NCI-H2196 (cell line): ENCODE measurements around the gene CLTB.

ENCODE experiments used
- DNase-seq: peaks from one replicate; lab custom pipeline; 2025; ENCODE audit not compliant: unreplicated experiment; lab: John Stamatoyannopoulos, UW

The CLTB gene

DNA sequence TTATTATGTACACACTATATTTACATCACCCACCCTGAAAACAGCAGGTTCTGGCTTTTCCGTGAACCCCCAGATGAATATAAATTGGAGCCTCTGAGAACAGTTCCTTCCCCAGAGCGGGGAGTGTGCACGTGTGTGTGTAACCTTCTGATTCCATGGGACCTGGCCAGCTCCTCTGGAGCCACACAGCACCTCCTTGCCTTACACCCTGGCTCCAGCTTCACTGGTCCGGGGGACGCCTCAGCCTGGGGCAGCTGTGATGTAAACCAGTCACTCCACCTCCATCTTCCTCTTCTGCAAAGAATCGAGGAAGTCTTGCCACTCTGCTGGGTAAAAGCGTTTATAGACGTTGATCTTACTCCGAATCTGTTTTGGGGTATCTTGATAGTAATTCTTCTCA lies 32.4 kb downstream of the CLTB start:
- DNase-seq: no peak

DNA sequence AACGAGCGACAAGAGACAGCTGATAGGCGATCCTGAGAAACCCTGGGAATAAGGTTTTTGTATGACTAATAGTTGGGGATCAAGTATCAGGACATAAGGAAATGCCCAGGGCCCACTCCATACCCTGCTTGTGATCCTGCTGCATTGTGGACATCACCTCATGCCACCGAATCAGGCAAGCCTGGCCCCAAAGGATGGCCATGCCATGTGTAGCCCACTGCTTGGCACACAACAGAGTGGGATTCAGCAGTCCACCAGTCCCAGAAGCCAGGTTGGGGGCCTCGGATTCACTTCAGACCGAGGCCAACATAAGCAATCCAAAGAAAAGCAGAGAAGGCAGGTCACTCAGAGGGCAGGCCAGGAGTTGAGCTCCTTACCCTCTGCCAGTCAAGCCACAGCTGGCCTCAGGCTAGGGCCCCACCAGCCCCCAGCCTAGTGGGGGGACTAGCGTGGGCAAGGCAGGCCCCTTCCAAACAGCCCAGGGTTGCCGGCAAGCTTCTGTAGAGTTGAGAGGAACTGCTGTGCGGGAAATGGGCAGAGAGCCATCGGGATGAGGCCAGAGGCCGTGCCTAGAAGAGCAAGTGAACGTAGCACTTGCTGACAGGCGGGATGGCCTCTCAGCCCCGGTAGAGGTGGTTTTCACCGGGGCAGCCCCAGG lies 33.0 kb downstream of the CLTB start:
- DNase-seq: no peak

DNA sequence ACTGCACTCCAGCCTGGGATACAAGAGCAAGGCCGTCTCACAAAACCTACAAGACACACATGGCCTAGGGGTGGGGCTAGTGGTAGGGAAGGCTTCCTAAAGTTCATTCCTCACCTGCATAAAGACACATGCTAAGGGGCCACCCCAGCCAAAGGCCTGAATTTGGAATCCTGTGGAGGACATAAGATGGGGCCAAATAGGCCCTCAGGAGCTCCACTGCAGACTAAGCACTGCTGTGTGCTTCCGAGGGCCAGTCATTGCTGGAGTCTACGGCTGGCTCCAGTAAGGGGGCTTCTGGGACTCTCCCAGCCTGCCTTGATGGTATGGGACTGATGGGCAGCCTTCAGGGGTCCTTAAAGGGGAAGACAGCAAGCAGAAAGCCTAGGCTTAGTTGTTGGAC lies 33.6 kb downstream of the CLTB start:
- no peak for DNase-seq

DNA sequence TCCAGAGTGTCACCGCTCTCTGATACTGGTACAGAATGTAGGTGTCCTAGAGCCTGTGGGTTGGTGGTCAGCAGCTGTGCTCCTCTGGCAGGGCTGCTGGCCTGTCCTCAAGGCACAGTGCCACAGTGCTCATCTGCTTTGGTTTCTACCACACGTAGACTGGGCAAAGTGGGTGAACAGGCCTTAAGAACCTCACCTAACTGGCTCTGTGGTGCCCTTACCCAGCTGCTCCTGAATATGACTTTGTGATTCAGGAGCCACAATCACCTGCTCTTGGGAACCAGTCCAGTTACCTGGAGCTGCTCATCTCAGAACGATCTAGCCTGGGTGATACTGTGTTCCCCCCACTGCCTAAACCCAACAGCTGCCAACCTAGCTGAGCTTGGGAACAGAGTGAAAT lies 34.4 kb downstream of the CLTB start:
- DNase-seq: no peak

DNA sequence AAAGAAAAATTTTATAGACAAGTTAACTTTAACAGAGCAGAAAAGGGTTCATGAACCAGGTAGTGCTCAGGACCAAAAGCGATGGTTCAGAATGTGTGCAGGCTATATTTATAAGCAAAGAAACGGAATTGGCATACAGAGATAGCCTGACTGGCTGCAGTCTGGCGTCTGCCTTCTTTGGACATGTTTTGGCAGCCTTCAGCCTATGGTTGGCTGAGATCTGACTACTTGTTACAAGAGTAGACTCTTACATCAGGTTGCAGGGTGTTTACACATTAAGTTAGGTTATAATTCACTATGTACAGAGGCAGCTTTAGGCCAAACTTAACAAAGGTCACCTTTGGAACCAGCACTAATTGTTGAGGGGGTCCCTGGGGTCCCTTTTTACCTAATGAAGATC lies 34.9 kb downstream of the CLTB start:
- DNase-seq: no peak

DNA sequence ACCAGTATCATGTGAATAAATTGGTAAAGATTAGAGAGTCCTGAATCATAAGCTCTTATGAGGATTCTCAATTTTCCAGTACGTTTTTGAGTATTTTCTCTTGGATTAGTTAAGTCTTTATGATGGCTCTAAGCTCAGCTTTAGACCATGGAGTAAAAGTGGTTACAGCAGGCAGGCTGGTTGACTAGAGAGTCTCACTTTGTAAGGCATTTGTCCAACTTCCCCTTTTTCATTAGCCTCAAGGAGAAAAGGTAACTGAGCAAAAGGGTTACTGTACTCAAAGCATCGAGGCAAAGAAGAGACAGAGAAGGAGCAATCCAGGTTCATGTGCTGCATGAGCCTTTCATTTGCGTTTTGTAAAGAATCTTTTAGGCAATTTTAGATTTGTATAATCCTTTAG lies 36.5 kb downstream of the CLTB start:
- DNase-seq: no peak

DNA sequence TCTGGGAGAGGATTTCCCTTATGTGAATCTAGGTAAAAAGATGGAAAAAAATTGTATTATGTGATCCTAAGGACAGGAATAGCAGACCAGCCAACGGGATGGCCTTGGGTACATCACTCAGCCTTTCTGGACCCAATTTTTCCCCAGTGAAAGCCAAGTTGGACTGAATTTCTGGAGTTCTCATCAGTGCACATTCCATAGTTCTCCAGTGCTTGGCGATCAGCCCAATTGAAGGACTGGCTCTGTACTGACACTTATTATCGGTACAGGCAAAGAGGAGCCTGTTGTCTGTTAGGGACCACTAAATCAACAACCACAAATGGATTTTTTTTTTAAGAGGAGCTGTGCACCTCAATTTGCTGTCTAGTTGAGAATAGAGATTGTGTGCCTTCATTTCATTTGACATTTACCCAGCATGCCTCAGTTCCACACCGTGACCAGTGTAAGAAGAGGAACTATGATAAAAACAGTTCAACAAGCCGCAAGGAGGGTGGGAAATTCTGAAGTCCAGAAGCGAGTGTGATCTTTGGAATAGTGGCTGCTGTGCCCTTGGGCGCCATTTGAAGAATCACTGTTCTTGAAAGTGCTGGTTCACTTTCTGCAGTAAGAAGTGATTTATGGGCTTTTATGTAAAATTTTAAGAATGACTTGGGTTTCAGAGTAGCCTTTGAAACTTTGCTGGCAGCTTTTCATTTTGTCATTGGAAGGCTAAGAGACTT lies 43.1 kb downstream of the CLTB start:
- DNase-seq: no peak

DNA sequence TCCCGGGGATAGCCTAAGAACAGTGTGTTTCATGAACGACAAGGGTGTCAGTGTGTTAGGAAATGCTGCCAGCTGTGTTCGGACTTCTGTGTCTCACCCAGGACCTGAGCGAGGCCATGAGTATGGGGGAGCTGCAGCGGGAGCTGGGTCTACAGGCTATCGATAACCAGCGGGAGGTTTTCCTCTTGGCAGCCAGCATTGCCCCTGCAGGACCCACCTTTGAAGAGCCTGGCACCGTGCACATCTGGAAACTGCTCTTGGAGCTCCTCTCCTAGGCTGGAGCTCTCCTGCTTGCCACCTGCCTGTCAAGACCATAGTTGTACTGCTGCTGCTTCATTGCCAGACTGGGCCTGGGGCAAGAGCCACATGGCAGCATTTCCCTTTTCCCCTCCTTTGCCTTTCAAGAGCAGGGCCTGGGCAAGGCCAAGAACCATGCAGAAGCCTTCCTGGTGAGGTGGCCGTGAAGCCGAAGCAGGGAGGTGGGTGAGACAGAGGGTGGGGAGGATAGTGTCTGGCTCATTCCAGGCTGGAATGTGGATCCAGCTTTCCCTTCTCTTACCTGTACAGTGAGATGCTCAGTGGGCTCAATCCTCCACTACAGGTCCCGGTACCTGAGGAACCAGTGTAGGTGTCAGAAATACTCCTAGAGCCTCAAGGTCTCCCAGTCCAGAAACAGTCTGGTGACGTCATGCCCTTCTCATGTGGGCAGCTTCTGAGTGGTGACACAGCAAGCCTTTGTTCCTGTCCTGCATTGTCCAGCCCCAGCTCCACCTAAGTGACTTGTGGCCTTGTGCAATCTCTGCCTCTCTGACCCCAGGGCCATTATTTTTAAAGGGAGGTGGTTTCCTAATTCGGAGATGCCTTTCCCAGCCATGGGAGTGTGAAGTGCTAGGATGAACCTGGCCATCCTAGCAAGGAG lies 44.5 kb downstream of the CLTB start:
- no peak for DNase-seq

DNA sequence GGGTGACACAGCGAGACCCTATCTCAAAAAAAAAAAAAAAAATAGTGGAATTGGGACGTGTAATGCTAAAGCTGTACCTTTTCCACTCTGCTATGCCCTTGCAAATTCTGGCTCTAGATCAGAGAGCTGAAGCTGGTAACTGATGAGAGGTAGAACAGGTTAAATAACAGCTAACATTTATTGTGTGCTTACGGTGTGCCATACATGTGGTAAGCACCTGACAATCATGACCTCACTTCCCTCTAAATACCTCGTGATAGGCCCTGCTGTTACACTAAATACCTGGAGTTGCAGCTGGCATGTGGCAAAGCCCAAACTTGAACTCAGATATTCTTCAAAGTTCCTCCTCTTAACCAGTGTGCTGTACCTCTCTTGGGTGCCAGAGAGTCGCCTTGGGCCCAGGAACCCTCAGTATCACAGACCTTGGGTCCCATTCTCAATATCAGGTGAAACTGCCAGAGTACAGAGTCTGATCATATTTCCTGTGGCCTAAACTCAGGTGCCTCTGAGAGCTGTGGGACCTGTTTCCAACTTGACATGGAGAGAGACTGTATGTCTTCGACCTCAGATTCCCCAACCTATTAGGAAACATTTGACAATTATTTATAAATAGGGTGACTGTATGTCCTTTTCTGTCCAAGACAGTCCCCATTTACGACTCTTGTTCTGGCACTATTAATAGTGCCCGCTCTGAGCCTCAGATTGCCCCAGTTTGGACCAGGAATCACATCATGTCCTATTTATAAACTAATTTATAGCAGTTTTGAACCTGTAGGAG lies 46.2 kb downstream of the CLTB start:
- no peak for DNase-seq

DNA sequence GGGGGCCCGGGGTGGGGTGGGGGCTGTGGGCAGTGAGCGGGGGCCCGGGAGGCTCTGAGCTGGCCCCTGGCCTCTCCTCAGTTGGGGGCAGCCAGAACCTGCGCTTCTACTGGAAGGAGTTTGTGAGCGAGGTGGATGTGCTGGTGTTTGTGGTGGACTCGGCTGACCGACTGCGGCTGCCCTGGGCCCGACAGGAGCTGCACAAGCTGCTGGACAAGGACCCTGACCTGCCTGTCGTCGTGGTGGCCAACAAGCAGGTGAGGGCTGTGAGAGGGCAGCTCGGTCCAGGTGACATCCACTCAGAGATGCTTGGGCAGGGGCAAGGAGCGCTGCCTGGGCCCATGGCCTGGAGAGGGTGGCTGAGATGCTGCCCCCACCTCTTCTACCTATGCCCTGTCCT lies 47.6 kb downstream of the CLTB start:
- no peak for DNase-seq

DNA sequence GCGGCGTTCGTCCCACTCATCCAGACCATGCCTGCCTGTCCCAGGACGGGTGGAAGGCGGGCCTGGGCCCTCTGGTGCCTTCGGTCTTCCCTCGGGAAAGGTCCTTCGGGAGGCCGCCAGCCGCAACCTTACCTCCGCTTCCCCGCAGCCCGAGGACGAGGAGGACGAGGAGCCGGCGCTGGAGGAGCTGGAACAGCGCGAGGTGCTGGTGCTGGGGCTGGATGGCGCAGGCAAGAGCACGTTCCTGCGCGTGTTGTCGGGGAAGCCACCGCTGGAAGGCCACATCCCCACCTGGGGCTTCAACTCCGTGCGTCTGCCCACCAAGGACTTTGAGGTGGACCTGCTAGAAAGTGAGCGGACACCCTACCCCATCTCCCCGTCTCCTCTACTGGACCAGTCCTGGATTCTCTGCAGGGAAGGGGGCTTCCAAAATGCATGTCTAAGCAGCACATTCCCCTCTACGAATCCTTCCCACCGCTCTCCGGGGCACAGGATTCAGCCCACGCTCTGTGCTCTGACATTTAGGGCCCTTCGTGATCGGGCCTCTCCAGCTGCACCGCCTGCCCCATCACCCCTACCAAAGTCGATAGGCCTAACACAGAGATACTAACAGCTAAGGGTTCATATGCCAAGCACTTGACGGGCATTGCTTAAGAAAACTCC lies 50.0 kb downstream of the CLTB start:
- DNase-seq: no peak

DNA sequence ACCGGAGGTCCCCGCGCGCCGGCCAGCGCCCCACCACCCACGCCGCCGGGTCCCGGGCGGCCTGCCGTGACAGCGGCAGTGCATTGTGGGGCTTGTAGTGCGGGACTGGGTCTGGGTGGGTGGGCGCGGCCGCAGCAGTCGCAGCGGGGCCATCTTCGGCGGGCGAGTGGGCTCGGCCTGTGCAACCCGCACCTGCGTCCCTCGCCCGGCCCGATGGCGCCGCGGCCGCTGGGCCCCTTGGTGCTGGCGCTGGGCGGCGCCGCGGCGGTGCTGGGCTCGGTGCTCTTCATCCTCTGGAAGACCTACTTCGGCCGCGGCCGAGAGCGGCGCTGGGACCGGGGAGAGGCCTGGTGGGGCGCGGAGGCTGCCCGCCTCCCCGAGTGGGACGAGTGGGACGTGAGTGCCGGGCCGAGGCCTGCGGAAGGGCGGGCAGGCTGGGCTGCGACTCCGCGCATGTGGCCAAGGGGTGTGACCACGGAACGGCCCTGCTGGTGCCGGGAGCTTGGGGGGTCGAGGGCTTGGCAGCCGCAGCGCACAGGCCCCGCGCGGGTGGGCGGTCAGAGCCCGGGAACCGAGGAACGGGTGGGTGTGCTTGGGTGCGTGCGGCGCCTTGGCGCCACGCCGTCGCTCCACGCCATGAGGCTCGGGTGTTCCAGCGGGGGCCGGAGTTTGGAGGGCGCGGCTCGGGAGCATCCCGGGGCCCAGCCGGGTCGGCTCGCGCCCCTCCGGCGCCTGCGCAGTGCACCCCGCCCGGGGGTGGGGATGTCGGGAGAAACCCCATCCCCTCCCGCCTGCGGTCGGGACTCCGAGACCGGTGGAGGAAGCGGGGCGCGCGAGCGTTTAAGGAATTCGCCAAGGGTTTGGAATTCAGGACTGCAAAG lies 50.7 kb downstream of the CLTB start, which contains the start of gene ARL10:
TSS of gene ARL10 (plus strand) at position 137 of the 881 bp plus-strand sequence. CDS start at position 214, 77 bp downstream.
- no peak for DNase-seq

DNA sequence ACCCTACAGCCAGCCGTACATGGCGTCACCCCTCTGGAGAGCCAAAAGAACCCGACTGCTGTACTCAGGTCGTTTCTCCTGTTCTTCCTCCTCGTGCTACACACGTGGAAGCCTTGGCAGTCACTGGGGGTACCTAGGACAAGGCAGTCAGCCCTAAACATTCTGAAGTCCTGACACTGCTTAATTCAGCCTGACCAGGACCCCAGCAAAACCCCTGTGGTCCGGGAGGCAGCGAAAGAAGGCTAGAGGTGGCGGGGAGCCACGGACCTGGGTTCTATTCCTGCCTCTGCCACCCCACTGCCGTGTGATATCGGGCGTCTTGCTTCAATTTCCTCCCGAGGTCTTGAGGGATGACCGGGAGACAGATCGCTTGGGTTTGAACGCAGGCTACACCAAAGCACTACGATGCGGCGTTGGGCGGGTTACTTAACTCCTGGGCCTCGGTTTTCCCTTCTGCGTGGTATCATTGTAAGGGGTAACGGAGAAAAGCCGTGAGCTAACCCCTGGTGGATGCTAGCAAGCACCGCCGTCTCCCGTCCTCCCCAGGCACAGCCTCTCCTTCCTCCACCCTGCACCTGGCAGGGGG lies 51.5 kb downstream of the CLTB start:
- no peak for DNase-seq

DNA sequence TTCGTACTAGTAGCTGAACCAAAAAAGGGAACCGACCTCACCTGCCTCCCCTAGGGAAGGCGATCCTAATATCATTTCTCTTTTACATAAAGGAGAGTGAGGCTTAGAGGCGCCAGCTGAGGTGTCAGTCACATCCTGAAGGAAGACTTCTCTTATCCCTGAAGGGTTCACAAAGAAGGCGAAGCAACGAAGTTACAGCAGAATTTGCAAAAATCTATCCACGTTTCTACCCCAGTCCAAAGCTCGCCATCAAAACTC lies 54.2 kb downstream of the CLTB start:
- DNase-seq: no peak

DNA sequence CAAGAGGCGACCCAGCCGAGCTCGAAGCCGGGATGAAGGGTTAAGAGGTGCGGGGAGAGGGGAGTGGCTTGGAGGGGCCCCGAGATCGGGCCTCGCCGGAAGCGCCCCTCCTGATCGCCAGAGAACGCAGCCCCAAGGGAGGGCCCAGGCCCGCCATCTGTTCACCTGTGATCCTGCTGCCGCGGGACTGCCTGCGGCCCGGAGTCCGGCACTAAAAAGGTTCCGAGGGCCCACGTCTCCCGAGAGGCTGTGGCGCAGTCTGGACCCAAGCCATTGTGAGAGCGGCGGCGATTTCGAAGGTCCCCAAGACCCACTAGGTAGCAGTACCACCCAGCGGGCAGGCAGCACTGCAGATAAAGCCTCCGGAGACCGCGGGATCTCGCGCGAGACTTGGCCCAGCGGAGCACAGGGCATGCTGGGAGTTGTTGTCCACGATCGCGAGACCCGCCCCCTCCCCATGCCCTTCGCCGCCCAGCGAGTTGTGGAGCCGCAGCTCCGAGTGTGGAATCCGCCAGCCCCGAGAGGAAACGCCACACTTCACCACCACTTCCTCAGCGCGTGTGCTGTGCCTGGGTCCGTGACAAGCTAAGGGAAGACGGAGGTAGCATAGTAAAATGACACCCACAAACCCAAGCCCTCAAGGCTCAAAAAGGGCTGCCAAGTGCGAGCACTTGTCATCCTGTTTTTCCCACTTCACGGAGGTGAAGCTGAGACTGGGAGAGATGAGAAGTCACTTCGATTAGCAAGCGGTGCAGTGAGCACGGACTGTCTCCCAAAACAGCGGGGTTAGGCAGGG lies 54.7 kb downstream of the CLTB start, which contains the start of gene KIAA1191:
TSS of gene KIAA1191 (minus strand) at position 328 of the 796 bp plus-strand sequence. CDS start 2,256 bp downstream, outside the sequence.
- peak; percentile 86 for DNase-seq

DNA sequence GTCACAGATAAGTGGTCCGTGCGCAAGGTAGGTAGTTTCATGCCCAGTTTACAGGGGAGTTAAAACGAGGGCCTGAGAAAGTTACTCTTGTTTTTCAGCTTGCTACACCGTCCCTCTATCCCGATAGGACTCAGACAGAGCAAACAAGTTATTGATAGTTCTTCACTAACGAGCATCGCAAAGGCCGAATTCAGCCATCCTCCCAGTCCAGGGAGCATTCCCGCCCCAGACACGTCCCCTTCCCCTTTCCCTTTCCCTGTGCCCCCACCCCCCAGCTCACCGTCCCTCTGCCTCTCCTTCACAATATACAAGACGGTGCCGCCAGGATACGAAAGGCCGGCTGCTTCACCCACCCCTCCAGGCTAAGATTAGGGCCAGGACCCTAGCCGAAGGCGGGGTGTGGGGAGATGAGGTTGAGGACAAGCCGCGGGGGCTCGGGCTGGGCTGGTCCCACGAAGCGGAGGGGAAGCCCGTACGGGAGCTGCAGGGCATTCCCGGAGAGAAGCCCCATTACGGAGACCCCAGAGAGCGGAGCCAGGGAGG lies 55.4 kb downstream of the CLTB start:
- DNase-seq: no peak

DNA sequence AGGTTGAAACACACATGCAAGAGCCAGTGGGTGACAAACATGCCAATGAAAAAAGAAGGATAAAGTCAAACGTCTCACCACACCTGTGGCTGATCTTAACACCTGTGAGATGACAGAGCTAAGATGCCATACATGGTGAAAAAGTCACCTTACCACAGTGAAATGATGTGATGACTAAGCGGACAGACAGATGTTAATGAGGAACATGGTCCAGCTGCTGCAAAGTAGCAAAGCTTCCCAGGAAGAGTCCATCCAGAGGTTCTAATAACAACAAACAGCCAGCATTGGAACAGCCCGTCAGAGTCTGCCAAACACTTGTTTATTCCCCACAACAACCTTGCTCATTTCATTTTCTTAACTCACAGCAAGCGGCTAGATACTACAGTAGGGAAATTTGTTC lies 56.7 kb downstream of the CLTB start:
- DNase-seq: no peak

DNA sequence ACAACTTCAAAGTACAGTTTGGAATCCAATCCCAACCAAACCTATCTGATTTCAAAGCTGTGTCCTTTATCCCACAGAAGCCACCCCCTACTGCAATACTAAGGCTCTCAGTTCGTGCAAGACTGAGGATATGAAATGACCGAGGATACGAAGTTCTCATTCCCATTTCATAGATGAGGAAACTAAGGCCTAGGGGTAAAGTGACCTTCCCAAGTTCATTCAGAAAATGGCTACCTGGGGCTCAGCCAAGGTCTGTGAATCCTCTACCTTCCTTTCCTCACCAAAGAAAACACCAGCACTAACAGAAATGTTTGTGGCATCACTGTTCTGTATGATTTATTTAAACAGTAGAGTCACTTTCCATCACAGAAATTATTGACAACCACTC lies 60.2 kb downstream of the CLTB start:
- no peak for DNase-seq
